Testis (tissue), 3 donors: ENCODE measurements around the gene CCDC102A. TPM values are rescaled to one million over a fixed set of nuclear protein-coding genes. Genes with fewer than 3 reads are reported as not detected.

ENCODE experiments used
- DNase-seq: peaks from one replicate; pipeline ENCODE4 v3.0.0-alpha.2; 2019
- H3K27ac ChIP-seq, 2 donors: fragments of 200-600 bp; sonication (generic); one replicate each; pipeline ENCODE4 v1.5.1; 2019
- H3K27me3 ChIP-seq: fragments of 200-600 bp; sonication (generic); one replicate; pipeline ENCODE4 v1.5.1; 2019
- H3K36me3 ChIP-seq: fragments of 200-600 bp; sonication (generic); one replicate; pipeline ENCODE4 v1.5.1; 2017; ENCODE audit warnings: low read depth; ENCODE audit errors: missing control alignments
- H3K4me1 ChIP-seq: fragments of 200-600 bp; sonication (generic); one replicate; pipeline ENCODE4 v1.5.1; 2019
- H3K4me3 ChIP-seq, 2 donors: fragments of 200-600 bp; sonication (generic); one replicate each; pipeline ENCODE4 v1.5.1; 2017 to 2019
- H3K9me3 ChIP-seq: fragments of 200-600 bp; sonication (generic); one replicate; pipeline ENCODE4 v1.5.1; 2017
- POLR2A ChIP-seq: fragments of 450-650 bp; IDR thresholded peaks from one replicate; pipeline ENCODE4 v1.6.1; 2017; ENCODE audit warnings: antibody characterized with exemption, mild to moderate bottlenecking, moderate library complexity
- WGBS, 2 donors: methylation state at CpG; one replicate each; pipeline ENCODE4 v1.1.5; 2018; 5-methylcytosine and 5-hydroxymethylcytosine counted together
- intact Hi-C: fragments of 100-400 bp; cut with DNase I; formaldehyde crosslinking; loops from one replicate; pipeline ENCODE4 v1.15.1; 2023; ENCODE audit warnings: low total_unique reads
- polyA plus RNA-seq: library from polyadenylated mRNA; stranded (reverse); fragments of 350-450 nt; fragmentation: Illumina TruSeq; extraction: RNeasy Lipid Tissue Mini Kit (QIAGEN cat#74804); gene quantifications from one replicate; pipeline ENCODE4 v1.2.3, GENCODE V29; 2014; ENCODE audit warnings: low read depth, low replicate concordance; ENCODE audit not compliant: insufficient read depth
- total RNA-seq, 2 donors: library from RNA; depleted of rRNA; stranded (reverse); fragments of >200 nt; gene quantifications; one replicate each; pipeline ENCODE4 v1.2.3, GENCODE V29; 2016
- TF ChIP-seq, protein P1 (sequence below), 3 experiments: fragments of 450-650 bp in 2 of 3; fragments of 200-600 bp in 1 of 3; sonication (generic) in 1 of 3; IDR thresholded peaks; one replicate each; pipeline ENCODE4 v1.5.1; 2016 to 2019; ENCODE audit warnings: antibody characterized with exemption in 3 of 3, mild to moderate bottlenecking in 2 of 3, moderate library complexity in 1 of 3

Gene CCDC102A
- total and polyA plus RNA-seq, 3 donors from 2014 or later = 7.7 to 16.7 (median 13.1) TPM

DNA sequence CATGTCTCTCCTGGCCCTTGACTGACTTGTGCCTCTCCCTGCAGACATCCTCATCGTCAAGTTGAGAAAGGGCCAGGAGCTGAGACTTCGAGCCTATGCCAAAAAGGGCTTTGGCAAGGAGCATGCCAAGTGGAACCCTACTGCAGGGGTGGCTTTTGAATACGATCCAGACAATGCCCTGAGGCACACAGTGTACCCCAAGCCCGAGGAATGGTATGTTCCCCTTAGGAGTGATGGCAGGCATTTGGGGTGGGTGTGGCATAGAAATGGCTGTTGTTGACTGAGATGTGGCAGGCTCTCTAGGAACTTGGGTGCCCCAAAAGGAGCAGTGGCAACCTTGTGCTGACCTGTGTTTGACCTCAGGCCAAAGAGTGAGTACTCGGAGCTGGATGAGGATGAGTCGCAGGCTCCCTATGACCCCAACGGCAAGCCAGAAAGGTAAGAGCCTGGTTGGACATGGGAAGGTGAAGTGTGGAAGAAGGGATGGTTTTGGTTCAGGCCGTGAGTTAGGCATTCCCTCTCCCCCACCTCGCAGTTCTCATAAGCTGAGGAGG is 66.4 kb downstream of the CCDC102A start:
- Histone ChIP-seq H3K36me3 (no peaks in the 10 kb centered on the region), H3K9me3 (no peaks in the 10 kb centered on the region), H3K27me3 (no peaks in the 10 kb centered on the region), H3K4me3 (no peak overlapping the region), H3K27ac (no peak overlapping the region), H3K4me1 (peaks cover 8% of the 10 kb centered on the region)
- TF ChIP-seq, protein P1, sequence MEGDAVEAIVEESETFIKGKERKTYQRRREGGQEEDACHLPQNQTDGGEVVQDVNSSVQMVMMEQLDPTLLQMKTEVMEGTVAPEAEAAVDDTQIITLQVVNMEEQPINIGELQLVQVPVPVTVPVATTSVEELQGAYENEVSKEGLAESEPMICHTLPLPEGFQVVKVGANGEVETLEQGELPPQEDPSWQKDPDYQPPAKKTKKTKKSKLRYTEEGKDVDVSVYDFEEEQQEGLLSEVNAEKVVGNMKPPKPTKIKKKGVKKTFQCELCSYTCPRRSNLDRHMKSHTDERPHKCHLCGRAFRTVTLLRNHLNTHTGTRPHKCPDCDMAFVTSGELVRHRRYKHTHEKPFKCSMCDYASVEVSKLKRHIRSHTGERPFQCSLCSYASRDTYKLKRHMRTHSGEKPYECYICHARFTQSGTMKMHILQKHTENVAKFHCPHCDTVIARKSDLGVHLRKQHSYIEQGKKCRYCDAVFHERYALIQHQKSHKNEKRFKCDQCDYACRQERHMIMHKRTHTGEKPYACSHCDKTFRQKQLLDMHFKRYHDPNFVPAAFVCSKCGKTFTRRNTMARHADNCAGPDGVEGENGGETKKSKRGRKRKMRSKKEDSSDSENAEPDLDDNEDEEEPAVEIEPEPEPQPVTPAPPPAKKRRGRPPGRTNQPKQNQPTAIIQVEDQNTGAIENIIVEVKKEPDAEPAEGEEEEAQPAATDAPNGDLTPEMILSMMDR (IDR thresholded peaks at IDR 0.05) = no peak
- no peak for TF ChIP-seq POLR2A
- peak; percentile 11 for DNase-seq
- WGBS, 2 donors = 74 to 86% methylated on average over 7 to 9 of the region's 9 CpGs
- intact Hi-C loops = no loop called here

DNA sequence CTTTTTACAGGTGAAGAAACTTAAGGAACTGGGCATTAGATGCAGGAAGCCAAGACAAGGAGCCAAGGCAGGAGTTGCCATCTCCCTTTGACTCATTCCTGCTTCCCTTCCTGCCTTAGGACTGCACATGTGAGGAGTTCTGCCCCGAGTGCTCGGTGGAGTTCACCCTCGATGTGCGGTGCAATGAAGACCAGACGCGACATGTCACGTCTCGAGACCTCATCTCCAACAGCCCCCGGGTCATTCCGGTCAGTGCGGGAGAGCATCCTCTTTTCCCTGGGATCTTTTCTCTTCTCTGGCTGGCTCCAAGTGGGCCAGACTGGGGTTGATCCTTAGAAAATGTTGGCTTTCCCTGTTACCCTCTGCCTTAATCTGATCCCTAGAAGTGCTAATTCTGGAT is 67.3 kb downstream of the CCDC102A start:
- Histone ChIP-seq H3K9me3 (no peaks in the 10 kb centered on the region), H3K27ac (no peak overlapping the region), H3K4me1 (peaks cover 8% of the 10 kb centered on the region), H3K4me3 (no peak overlapping the region), H3K36me3 (no peaks in the 10 kb centered on the region), H3K27me3 (no peaks in the 10 kb centered on the region)
- TF ChIP-seq POLR2A = no peak
- TF ChIP-seq, protein P1 (IDR thresholded peaks at IDR 0.05) = no peak
- intact Hi-C loops = no loop called here
- peak; percentile 3 for DNase-seq
- WGBS, 2 donors = 74 to 85% methylated on average over 11 of the region's 11 CpGs

DNA sequence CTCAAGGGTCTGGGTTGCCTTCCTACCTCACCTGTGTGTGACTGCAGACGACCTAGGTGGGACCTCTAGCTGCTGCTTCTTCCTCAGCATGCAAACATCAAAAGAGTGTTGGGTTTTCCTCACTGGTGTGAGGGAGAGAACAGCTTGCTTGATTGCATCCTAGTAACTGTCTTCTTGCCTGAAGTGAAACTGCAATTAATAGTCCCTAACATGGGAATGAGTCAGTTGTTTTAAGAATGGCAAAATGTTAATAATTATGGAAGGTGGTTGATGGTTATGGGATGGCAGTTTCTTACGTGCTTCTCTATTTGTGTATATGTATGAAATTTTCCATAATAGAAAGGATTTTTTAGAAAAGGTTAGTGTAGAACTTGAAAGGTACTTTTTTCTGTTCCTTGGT is 68.0 kb downstream of the CCDC102A start:
- DNase-seq = no peak
- 91 to 95% methylated on average over 2 of the region's 2 CpGs for WGBS, 2 donors
- Histone ChIP-seq H3K27ac (no peak overlapping the region), H3K36me3 (no peaks in the 10 kb centered on the region), H3K4me1 (peaks cover 12% of the 10 kb centered on the region), H3K27me3 (no peaks in the 10 kb centered on the region), H3K4me3 (no peak overlapping the region), H3K9me3 (no peaks in the 10 kb centered on the region)
- intact Hi-C loops = no loop called here
- TF ChIP-seq POLR2A = no peak
- TF ChIP-seq, protein P1 (IDR thresholded peaks at IDR 0.05) = no peak

DNA sequence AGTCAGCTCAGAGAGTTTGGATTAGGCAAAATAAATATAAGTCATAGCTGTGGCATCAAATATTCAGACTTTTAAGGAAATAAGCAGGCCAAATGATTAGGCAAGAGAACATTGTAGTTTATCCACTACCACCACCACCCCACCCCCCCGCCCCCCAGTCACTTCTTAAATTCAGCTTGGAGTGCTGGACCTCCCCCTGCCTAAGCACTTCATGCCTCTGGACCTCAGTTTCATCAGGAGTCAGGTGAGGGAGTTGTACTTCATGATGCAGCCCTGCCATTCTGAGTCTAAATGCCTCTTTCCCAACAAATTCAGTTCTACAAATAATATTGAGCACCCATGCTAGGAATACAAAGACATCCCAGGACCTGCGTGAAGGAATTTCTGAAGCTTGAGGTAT is 71.8 kb downstream of the CCDC102A start:
- TF ChIP-seq, protein P1 (IDR thresholded peaks at IDR 0.05) = no peak
- no peak for TF ChIP-seq POLR2A
- DNase-seq = no peak
- Histone ChIP-seq H3K9me3 (no peaks in the 10 kb centered on the region), H3K27me3 (no peaks in the 10 kb centered on the region), H3K4me3 (no peak overlapping the region), H3K36me3 (no peaks in the 10 kb centered on the region), H3K27ac (no peak overlapping the region), H3K4me1 (peaks cover 6% of the 10 kb centered on the region)
- WGBS, 2 donors = 77 to 98% methylated on average over 2 of the region's 2 CpGs
- intact Hi-C loops = no loop called here

DNA sequence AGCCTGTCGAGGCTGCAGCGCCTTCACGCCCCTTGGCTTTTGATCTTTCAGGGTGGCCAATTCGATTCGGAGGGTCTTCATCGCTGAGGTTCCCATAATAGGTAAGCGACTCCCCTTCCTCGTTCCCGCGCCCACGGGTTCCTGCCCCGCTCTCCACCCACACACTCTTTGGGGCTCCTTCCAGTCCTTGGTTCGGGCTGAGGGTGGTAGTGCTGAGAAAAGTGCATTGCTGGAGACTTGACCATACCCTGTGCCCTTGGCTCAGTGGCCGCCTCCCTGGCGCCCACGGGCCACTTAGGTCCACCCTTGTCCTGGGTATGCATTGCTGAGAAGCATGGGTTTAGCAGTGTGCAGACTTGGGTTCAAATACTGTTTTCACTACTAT is 73.4 kb downstream of the CCDC102A start:
- H3K9me3 ChIP-seq = no peaks in the 10 kb centered on the region
- H3K27ac ChIP-seq = peak overlapping the region; percentile 57 to 81
- H3K4me3 ChIP-seq = peak overlapping the region; percentile 81 to 90
- intact Hi-C loops = no loop called here
- WGBS, 2 donors = 0 to 1% methylated on average over 16 of the region's 16 CpGs
- peaks cover 6% of the 10 kb centered on the region for H3K4me1 ChIP-seq
- no peaks in the 10 kb centered on the region for H3K27me3 ChIP-seq
- TF ChIP-seq, protein P1 (IDR thresholded peaks at IDR 0.05) = no peak
- no peak for TF ChIP-seq POLR2A
- DNase-seq = no peak
- no peaks in the 10 kb centered on the region for H3K36me3 ChIP-seq
